Hematopoietic multipotent progenitor cell (in vitro differentiated cells): ENCODE measurements around the gene ATRX. TPM values are rescaled to one million over a fixed set of nuclear protein-coding genes. Genes with fewer than 3 reads are reported as not detected.
"Not testable (repeated sequence)": the region's sequence is repeated elsewhere in the genome, so short reads cannot be mapped to it uniquely, and the experiment has no call there.

ENCODE experiments used
- DNase-seq, 3 donors: peaks; one replicate each; pipeline ENCODE4 v3.0.0-alpha.2; 2011 to 2015; ENCODE audit warnings: low read depth in 2 of 3, low spot score in 2 of 3
- small RNA-seq: library from RNA; depleted of rRNA; stranded (forward); fragments of <200 nt; gene quantifications from one replicate; pipeline ENCODE3, GENCODE V24; 2012
- total RNA-seq: library from RNA; depleted of rRNA; stranded (reverse); fragments of >200 nt; gene quantifications from one replicate; pipeline ENCODE4 v1.2.3, GENCODE V29; 2012

The ATRX gene
- total RNA-seq, 1 donor, result 132 TPM

- no peak for DNase-seq
Measured at GRCh38 chrX:77514177-77514576, 271.8 kb downstream of the ATRX start.

DNA sequence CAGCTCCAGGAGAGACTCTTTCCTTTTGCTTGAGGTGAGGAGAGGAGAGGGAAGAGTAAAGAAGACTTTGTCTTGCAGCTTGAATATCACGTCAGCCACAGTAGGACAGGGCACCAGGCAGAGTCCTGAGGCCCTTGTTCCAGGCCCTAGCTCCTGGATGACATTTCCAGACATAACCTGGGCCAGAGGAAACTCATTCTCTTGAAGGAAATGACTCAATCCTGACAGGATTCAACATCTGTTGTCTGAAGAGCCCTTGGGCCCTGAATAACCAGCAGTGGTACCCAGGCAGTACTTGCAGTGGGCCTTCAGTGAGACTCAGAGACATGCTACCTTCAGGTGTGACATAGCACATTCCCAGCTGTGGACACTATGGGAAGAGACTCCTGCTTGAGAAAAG lies 276.0 kb downstream of the ATRX start:
- DNase-seq, result no peak

DNA sequence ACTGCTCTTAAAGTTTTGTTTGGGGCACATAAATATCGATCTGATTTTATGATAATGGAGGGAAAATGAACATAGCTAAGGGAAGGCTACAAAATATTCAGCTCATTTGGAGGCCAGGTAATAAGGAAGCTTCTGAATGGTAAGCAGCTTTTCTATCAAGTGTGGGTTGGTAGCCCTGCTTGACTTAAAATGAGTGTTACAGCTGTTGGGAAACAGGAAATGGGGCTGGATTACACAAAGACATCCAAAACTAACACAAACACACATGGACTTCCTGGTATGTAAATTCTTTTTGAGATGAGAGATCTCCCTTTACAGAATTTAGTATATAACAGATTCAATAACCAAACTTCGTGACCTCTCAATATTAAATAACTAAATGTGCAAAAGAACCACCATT lies 280.8 kb downstream of the ATRX start:
- DNase-seq, result no peak

DNA sequence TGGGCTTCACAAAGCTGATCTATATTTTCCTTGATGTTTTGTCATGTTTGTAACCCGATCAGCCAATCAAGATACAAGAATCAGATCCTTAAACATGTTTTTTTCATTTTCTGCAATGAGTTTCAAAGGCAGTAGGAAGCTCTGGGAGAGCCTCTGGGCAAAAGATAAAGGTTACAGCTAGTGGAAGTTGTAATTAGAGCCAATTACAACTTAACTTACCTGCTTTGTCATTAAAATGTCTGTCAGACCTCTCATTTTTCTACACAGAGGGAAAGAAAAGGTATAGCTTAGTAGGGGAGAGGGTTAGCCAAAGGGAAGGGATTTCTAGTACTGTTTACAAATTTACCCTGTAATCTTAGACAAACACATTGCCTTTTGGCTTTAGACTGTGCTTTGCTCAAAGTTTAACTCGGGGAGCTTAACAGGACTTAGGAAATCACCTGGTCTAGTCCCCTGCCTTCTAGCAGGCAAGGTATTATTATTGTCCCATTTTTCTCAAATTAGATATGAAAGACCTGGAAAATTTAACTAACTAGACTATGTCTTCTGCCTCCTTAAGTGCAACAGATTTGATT lies 283.0 kb downstream of the ATRX start:
- peak in 1 of 3 donors; percentile 1 for DNase-seq

DNA sequence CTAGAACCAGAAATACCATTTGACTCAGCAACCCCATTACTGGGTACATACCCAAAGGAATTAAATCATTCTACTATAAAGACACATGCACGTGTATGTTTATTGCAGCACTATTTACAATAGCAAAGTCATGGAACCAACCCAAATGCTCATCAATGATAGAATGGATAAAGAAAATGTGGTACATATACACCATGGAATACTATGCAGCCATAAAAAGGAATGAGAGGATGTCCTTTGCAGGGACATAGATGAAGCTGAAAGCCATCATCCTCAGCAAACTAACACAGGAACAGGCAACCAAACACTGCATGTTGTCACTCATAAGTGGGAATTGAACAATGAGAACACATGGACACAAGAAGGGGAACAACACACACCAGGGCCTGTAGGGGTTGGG lies 285.9 kb downstream of the ATRX start:
- not testable (repeated sequence) for DNase-seq

DNA sequence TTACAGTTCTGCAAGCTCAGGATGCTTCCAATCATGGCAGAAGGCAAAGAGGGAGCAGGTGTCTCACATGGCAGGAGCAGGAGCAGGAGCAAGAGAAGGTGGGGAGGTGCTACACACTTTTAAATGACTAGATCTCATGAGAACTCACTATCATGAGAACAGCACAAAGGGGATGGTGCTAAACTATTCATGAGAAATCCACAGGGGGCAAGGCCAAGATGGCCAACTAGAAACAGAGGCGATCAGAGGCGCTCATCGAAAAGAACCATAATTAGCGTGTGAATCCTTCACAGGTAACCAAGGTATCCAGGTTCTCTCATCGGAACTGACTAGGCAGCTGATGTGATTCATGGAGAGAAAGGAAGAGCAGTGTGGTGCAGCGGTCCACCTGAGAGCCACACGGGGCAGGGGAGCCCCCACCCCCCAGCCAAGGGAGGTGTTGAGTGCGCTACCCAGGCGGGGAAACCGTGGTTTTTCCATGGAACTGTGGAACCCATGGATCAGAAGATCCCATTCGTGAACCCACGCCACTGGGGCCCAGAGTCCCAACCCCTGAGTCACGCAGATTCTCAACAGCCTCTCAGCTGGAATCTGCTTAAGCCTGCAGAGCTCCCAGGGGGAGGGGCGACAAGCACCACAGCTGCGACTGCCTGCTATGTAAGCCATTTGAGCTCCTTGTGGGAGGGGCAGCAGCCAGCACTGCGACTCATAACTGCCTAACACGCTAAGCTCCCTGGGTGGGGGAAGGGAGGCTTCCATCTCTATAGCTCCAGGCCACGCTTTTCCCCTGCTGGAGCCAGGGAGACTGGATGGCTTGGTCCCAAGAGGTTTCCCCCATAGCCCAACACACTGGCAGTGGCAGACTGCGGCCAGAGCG lies 292.1 kb downstream of the ATRX start:
- DNase-seq, result no peak

- DNase-seq, result no peak
Measured at GRCh38 chrX:77484045-77484444, 302.0 kb downstream of the ATRX start.

DNA sequence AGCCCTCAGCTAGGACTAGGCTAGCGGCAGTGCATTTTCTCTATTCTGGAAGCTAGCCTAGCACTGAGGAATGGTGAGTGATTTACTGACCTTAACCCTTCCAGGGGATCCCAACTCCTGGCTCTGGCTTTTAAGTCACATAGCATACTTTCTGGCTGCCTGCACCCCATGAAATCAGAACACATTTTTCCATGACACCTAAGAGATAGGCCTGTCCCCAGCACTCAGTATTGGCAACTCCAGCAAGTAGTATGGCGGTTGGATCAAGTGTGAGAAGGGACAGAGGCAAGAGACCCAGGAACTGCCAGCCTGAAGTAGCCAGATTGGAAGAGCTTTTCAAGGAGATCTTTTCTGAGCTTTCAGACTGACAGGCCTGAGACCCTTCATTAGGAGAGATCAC lies 330.6 kb downstream of the ATRX start:
- DNase-seq, result no peak

Small RNAs within 50 kb of the gene (small RNA-seq; reads per million reads assigned to genes)
- not detected for gene FABP5P15

Other genes starting within 250 kb of the ATRX start
- 31.8 TPM for gene MAGT1, start 109.2 kb upstream of the ATRX start, total RNA-seq
- gene COX7B, start 113.3 kb upstream of the ATRX start, total RNA-seq, result 168 TPM
- 7.8 TPM for gene ATP7A, start 124.5 kb upstream of the ATRX start, total RNA-seq
- not detected for gene PGAM4, start 183.4 kb upstream of the ATRX start, total RNA-seq